Ureter (tissue), 1 donor: Measurements from ENCODE around the gene PRMT9. TPM values are rescaled to one million over a fixed set of nuclear protein-coding genes. Genes with fewer than 3 reads are reported as not detected.

Experiments
- DNase-seq: peaks from one replicate; pipeline ENCODE4 v3.0.0-alpha.2; 2020; ENCODE audit warnings: low spot score
- total RNA-seq: library from RNA; stranded (reverse); gene quantifications from one replicate; pipeline ENCODE4 v1.2.4, GENCODE V29; 2023
- donor health status: DM: yes; HTN: yes; CAD: no.

The PRMT9 gene
- total RNA-seq, 1 donor from 2014 or later: 18.0 TPM

- DNase-seq: no peak
Observed at GRCh38 chr4:147617841-147618691, 65.9 kb downstream of the PRMT9 start.

- DNase-seq: peak; percentile 99
Observed at GRCh38 chr4:147617173-147617840, 66.7 kb downstream of the PRMT9 start, which contains the start of gene TMEM184C. Gene TMEM184C (plus strand): TSS chr4:147617397. CDS start chr4:147617957, 560 bp downstream.

- no peak for DNase-seq
Observed at GRCh38 chr4:147616849-147617172, 67.2 kb downstream of the PRMT9 start.

GRCh38 chr4:147610686-147611085 is 73.3 kb downstream of the PRMT9 start:
- DNase-seq: no peak

GRCh38 chr4:147607471-147607870 is 76.5 kb downstream of the PRMT9 start:
- no peak for DNase-seq

- no peak for DNase-seq
Observed at GRCh38 chr4:147605499-147605898, 78.5 kb downstream of the PRMT9 start.

GRCh38 chr4:147599769-147600168 is 84.2 kb downstream of the PRMT9 start:
- no peak for DNase-seq

- no peak for DNase-seq
Observed at GRCh38 chr4:147599206-147599605, 84.8 kb downstream of the PRMT9 start.

- no peak for DNase-seq
Observed at GRCh38 chr4:147597561-147597960, 86.4 kb downstream of the PRMT9 start.

- peak; percentile 59 for DNase-seq
Observed at GRCh38 chr4:147596981-147597380, 87.0 kb downstream of the PRMT9 start.

GRCh38 chr4:147596377-147596776 is 87.6 kb downstream of the PRMT9 start:
- no peak for DNase-seq

- DNase-seq: no peak
Observed at GRCh38 chr4:147594578-147594977, 89.4 kb downstream of the PRMT9 start.

GRCh38 chr4:147594107-147594506 is 89.9 kb downstream of the PRMT9 start:
- no peak for DNase-seq

- no peak for DNase-seq
Observed at GRCh38 chr4:147591106-147591505, 92.9 kb downstream of the PRMT9 start.

- peak; percentile 44 for DNase-seq
Observed at GRCh38 chr4:147590249-147590920, 93.6 kb downstream of the PRMT9 start.

GRCh38 chr4:147589586-147589985 is 94.4 kb downstream of the PRMT9 start:
- DNase-seq: no peak

Other genes with a start within 250 kb of the PRMT9 start
- 15.4 TPM for gene EDNRA, start 203.1 kb downstream of the PRMT9 start, total RNA-seq
- gene TMEM184C, start 66.8 kb downstream of the PRMT9 start, total RNA-seq: 29.4 TPM
- gene ARHGAP10, start 47.9 kb upstream of the PRMT9 start, total RNA-seq: 78.0 TPM